ENCODE results near the gene SETDB2. TPM values are rescaled to one million over a fixed set of nuclear protein-coding genes. Genes with fewer than 3 reads are reported as not detected.

SETDB2 gene
- total RNA-seq, 6 experiments from 2014 or later, result 4.4 to 7.4 (median 6.5) TPM

DNA sequence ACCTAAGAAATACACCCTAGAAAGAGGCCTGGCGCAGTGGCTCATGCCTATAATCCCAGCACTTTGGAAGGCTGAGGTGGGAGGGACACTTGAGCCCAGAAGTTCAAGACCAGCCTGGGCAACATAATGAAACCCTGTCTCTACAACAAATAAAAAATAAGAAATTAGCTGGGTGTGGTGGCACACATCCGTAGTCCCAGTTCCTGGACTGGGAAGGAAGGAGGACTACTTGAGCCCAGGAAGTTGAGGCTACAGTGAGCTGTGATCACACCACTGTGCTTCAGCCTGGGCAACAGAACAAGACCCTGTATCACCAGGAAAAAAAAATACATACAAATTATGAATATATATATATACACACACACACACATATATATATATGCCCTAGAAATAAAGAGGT is 94.3 kb downstream of the SETDB2 start:
- H3K4me1 Mint-ChIP-seq (ENCODE audit: low read depth), result peaks cover 10% of the 10 kb centered on the region
- H3K4me3 Mint-ChIP-seq, result no peak overlapping the region
- H3K27ac Mint-ChIP-seq, result no peak overlapping the region
- H3K36me3 Mint-ChIP-seq (ENCODE audit: low read depth), result peaks cover 24% of the 10 kb centered on the region
- DNase-seq, result no peak
- no peaks in the 10 kb centered on the region for H3K9me3 Mint-ChIP-seq
- TF ChIP-seq, protein P1, sequence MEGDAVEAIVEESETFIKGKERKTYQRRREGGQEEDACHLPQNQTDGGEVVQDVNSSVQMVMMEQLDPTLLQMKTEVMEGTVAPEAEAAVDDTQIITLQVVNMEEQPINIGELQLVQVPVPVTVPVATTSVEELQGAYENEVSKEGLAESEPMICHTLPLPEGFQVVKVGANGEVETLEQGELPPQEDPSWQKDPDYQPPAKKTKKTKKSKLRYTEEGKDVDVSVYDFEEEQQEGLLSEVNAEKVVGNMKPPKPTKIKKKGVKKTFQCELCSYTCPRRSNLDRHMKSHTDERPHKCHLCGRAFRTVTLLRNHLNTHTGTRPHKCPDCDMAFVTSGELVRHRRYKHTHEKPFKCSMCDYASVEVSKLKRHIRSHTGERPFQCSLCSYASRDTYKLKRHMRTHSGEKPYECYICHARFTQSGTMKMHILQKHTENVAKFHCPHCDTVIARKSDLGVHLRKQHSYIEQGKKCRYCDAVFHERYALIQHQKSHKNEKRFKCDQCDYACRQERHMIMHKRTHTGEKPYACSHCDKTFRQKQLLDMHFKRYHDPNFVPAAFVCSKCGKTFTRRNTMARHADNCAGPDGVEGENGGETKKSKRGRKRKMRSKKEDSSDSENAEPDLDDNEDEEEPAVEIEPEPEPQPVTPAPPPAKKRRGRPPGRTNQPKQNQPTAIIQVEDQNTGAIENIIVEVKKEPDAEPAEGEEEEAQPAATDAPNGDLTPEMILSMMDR (IDR thresholded peaks at IDR 0.05), result no peak
- H3K27me3 Mint-ChIP-seq (ENCODE audit: insufficient read depth), result no peaks in the 10 kb centered on the region

DNA sequence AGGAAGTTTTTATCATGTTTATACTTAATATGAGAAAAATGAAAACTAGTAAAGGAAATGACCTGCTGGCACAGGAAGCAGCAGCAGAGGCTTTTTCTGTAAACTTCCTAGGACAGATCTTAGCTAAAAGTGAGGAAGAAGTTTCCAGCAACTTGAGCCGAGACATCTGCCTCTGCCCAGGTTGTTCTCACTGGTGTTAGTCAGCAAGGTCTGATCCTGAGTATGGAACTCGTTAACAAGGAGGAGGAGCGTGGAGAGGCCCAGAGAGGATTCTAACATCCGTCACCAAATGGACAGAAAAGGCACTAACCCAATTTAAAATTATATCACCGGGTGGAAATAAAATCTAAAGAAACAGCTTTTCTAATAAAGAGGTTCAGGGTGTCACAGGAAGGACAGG is 95.2 kb downstream of the SETDB2 start:
- Mint-ChIP-seq H3K9me3 (no peaks in the 10 kb centered on the region), H3K27ac (no peak overlapping the region; the same call in 1 of the 2 replicates), H3K4me1 (ENCODE audit: low read depth) (peaks cover 10% of the 10 kb centered on the region), H3K4me3 (no peak overlapping the region), H3K36me3 (ENCODE audit: low read depth) (peaks cover 16% of the 10 kb centered on the region), H3K27me3 (ENCODE audit: insufficient read depth) (no peaks in the 10 kb centered on the region)
- TF ChIP-seq, protein P1 (IDR thresholded peaks at IDR 0.05), result no peak
- no peak for DNase-seq

DNA sequence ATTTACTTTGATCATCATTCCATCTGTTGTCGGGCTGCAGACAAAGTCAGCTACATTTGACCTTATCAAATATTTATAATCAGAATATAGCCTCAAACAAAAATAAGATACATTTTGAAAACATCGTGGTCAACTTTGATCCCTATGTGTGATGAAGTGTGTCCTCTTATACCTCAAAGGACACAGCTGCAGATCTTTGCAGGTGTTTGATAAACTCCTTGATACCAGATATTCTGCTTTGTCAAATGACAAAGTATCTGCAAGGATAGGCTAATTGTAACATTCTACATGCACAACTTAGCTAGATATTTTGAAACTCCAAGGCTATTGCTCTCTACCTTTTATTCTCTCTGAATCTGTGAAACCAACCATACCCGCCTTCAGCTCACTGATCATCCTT is 95.7 kb downstream of the SETDB2 start:
- Mint-ChIP-seq H3K27ac (no peak overlapping the region), H3K36me3 (ENCODE audit: low read depth) (peaks cover 14% of the 10 kb centered on the region), H3K27me3 (ENCODE audit: insufficient read depth) (no peaks in the 10 kb centered on the region), H3K4me3 (no peak overlapping the region), H3K9me3 (no peaks in the 10 kb centered on the region), H3K4me1 (ENCODE audit: low read depth) (peaks cover 10% of the 10 kb centered on the region)
- TF ChIP-seq, protein P1 (IDR thresholded peaks at IDR 0.05), result no peak
- no peak for DNase-seq

DNA sequence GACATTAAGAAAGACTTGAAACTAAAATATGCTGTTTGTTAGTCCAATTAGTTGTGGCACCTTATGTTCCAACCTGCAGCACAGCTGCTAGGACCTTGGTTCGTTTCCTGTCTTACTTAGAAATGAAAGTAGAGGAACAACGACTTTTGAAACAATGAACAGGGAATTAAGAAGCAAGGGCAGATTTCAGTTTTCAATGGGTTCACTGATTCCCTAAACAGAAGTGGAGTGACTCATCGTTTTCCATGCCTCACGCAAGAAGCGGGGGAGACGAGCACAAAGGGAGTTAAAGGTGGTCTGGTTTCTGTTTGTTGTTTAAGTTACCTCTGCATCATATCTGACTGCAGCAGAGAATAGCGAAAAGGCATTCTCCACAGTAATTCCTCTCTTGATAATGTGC is 96.5 kb downstream of the SETDB2 start:
- peaks cover 10% of the 10 kb centered on the region for H3K4me1 Mint-ChIP-seq (ENCODE audit: low read depth)
- TF ChIP-seq, protein P1 (IDR thresholded peaks at IDR 0.05), result no peak
- H3K27me3 Mint-ChIP-seq (ENCODE audit: insufficient read depth), result no peaks in the 10 kb centered on the region
- DNase-seq, result peak; percentile 16
- no peaks in the 10 kb centered on the region for H3K9me3 Mint-ChIP-seq
- peaks cover 14% of the 10 kb centered on the region for H3K36me3 Mint-ChIP-seq (ENCODE audit: low read depth)
- H3K27ac Mint-ChIP-seq, result no peak overlapping the region; the same call in 1 of the 2 replicates
- H3K4me3 Mint-ChIP-seq, result peak overlapping the region; percentile 6; the same call in 1 of the 2 replicates

DNA sequence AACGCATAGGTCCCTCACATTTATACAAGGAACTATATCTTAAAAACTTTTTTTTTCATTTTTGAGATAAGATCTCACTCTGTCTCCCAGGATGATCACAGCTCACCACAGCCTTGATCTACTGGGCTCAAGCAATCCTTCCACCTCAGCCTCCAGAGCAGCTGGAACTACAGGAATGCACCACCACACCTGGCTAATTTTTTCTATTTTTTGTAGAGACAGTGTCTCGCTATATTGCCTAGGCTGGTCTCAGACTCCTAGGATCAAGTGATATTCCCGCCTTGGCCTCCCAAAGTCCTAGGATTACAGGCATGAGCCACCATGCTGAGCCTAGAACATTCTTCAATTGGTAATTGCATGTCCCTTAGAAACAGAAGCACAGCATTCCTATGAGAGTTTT is 99.6 kb downstream of the SETDB2 start:
- H3K36me3 Mint-ChIP-seq (ENCODE audit: low read depth), result peaks cover 18% of the 10 kb centered on the region
- no peaks in the 10 kb centered on the region for H3K27me3 Mint-ChIP-seq (ENCODE audit: insufficient read depth)
- H3K27ac Mint-ChIP-seq, result no peak overlapping the region

More for the DNA sequence above, 99.6 kb downstream of the SETDB2 start:
- TF ChIP-seq, protein P1 (IDR thresholded peaks at IDR 0.05), result no peak
- no peaks in the 10 kb centered on the region for H3K9me3 Mint-ChIP-seq
- no peak for DNase-seq
- H3K4me1 Mint-ChIP-seq (ENCODE audit: low read depth), result peaks cover 10% of the 10 kb centered on the region
- no peak overlapping the region for H3K4me3 Mint-ChIP-seq

Other genes starting within 250 kb of the SETDB2 start
- gene MLNR, start 223.9 kb upstream of the SETDB2 start, total RNA-seq (2021; fragmentation: NEBNext Ultra II Directional; extraction: Animal tissue kit (Norgen Biotek cat#: 25700)), result not detected
- gene CDADC1, start 196.3 kb upstream of the SETDB2 start, total RNA-seq (2021; fragmentation: NEBNext Ultra II Directional; extraction: Animal tissue kit (Norgen Biotek cat#: 25700)), result 1 to 10 TPM; 5.3 to 8.7 (median 6.8) TPM
- gene CAB39L, start 210 bp upstream of the SETDB2 start, total RNA-seq (2021; fragmentation: NEBNext Ultra II Directional; extraction: Animal tissue kit (Norgen Biotek cat#: 25700)), result 1 to 10 TPM; 3.7 to 6.9 (median 5.9) TPM
- 10 to 100 TPM; 17.6 to 31.0 (median 25.3) TPM for gene PHF11, start 51.7 kb downstream of the SETDB2 start, total RNA-seq (2021; fragmentation: NEBNext Ultra II Directional; extraction: Animal tissue kit (Norgen Biotek cat#: 25700))
- 10 to 100 TPM; 13.3 to 17.4 (median 15.6) TPM for gene RCBTB1, start 141.3 kb downstream of the SETDB2 start, total RNA-seq (2021; fragmentation: NEBNext Ultra II Directional; extraction: Animal tissue kit (Norgen Biotek cat#: 25700))
- not detected for gene ARL11, start 184.2 kb downstream of the SETDB2 start, total RNA-seq (2021; fragmentation: NEBNext Ultra II Directional; extraction: Animal tissue kit (Norgen Biotek cat#: 25700))
- gene EBPL, start 247.2 kb downstream of the SETDB2 start, total RNA-seq (2021; fragmentation: NEBNext Ultra II Directional; extraction: Animal tissue kit (Norgen Biotek cat#: 25700)), result 10 to 100 TPM; 69.5 to 82.8 (median 75.5) TPM

Data from HFFc6 (cell line).